GM12873 (cell line): ENCODE results near the gene SLC9A1.

Source experiments
- CTCF ChIP-seq: IDR thresholded peaks from 2 replicates; pipeline ENCODE4 v1.5.1; 2012; ENCODE audit warnings: low read depth, mild to moderate bottlenecking, moderate library complexity, low read length, control low read depth; ENCODE audit not compliant: insufficient read depth; ENCODE audit errors: missing control alignments

SLC9A1 gene

DNA sequence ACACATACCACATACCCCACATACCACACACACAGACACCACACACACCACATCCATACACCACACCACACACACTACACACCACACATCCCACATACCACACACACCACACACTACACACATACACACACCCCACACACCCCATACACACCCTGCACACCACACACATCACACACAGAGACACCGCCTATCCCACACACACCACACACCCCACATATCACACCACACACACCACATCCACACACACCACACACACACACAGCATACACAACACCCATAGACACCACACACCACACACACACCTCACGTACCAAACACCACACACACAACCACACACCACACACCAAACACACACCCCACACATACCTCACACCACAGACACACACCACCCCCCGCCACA is 68.3 kb downstream of the SLC9A1 start:
- TF ChIP-seq CTCF, result no peak

GRCh38 chr1:27086026-27086425 is 68.9 kb downstream of the SLC9A1 start:
- TF ChIP-seq CTCF, result no peak

DNA sequence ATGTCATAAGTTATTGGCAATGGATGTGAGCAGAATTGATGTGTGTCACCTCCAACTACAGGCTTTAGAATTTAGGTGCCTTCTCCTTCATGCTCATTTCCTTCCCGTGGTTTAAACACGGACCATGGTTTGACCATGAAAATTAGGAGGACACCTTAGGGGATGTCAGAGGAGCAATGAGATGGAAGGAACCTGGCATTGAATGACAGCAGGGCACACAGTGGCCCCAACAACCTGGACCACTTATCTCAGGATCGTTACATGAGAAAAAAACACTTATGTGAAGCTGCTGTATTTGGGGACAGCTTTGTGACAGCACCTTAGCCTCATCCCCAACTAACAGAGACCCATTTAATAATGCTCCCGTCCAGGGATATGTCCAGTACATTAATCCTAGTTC is 70.8 kb downstream of the SLC9A1 start:
- no peak for TF ChIP-seq CTCF

- no peak for TF ChIP-seq CTCF
Observed at GRCh38 chr1:27077968-27078367, 77.0 kb downstream of the SLC9A1 start.

DNA sequence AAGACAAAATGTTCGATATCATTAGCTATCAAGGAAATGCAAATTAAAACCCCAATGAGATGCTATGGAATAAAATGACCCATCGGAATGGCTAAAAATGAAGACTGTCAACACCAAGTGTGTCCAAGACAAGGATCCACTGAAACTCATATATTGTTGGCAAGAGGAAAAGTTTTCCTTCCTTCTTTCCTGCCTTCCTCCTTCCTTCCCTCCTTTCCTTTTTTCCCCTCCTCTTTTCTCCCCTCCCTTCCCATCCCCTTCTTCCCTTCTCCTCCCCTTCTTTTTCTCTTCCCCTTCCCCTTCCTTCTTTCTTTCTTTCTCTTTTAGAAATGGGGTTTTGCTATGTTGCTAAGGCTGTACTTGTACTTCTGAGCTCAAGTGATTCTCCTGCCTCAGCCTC is 78.1 kb downstream of the SLC9A1 start:
- no peak for TF ChIP-seq CTCF

DNA sequence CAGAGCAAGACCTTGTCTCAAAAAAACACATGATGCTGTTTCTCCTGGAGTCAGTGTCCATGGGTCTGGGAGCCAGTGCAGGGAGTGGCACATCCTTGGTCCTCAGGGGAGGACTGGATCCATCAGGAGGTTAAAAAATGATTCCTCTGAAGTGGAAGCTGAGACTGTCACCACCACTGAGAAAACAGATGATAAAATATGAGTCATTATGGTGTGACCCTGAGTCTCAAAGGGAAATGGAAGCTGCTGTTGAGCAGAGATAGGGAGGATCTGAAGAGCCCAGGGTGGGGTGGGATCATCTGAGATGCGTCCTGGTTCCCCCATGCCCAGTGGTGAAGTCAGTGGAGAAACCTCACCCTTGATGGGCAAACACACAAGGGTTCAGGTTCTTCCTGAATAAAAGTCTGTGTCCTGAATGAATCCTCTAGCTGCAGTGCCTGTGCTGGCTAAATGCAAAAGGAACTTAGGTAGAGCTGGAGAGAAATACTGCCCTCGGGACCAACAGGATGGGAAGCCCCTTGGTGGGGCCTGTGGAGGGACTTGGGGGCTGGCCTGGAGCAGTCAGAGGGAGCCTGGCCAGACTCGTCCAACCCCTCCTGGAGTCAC is 80.6 kb downstream of the SLC9A1 start:
- TF ChIP-seq CTCF, result no peak

- TF ChIP-seq CTCF, result no peak
Observed at GRCh38 chr1:27071049-27071416, 83.9 kb downstream of the SLC9A1 start.
